Tibial artery (tissue), 4 donors: ENCODE data around the gene MYNN.

Experiments
- DNase-seq, 2 donors: peaks; one replicate each; pipeline ENCODE4 v3.0.0-alpha.2; 2019
- H3K27ac ChIP-seq, 2 donors: fragments of 200-600 bp; sonication (generic) in 1 of 2; 1 replicate in 1 of 2; 2 replicates in 1 of 2; pipeline ENCODE4 v1.5.1; 2018 to 2019; ENCODE audit warnings: mild to moderate bottlenecking in 1 of 2
- H3K27me3 ChIP-seq, 2 donors: fragments of 200-600 bp; sonication (generic) in 1 of 2; one replicate each; pipeline versions ENCODE4 v1.5.1 to v1.6.0; 2016 to 2019
- H3K36me3 ChIP-seq, 3 donors: fragments of 200-600 bp; sonication (generic) in 2 of 3; one replicate each; pipeline ENCODE4 v1.5.1; 2016 to 2019; ENCODE audit warnings: mild to moderate bottlenecking in 2 of 3
- H3K4me1 ChIP-seq, 4 donors: fragments of 200-600 bp; sonication (generic) in 2 of 4; 1 replicate in 3 of 4; 2 replicates in 1 of 4; pipeline ENCODE4 v1.5.1; 2016 to 2019
- H3K4me3 ChIP-seq, 2 donors: fragments of 200-600 bp; sonication (generic) in 1 of 2; 1 replicate in 1 of 2; 2 replicates in 1 of 2; pipeline ENCODE4 v1.5.1; 2018 to 2019; ENCODE audit warnings: mild to moderate bottlenecking in 2 of 2
- H3K9me3 ChIP-seq, 3 donors: fragments of 200-600 bp; sonication (generic) in 1 of 3; one replicate each; pipeline ENCODE4 v1.5.1; 2016 to 2019
- CTCF ChIP-seq, 2 experiments: fragments of 200-600 bp in 1 of 2; fragments of 450-650 bp in 1 of 2; IDR thresholded peaks; one replicate each; pipeline ENCODE4 v1.5.1; 2017 to 2019; ENCODE audit warnings: antibody characterized with exemption in 2 of 2, mild to moderate bottlenecking in 1 of 2, moderate library complexity in 1 of 2
- intact Hi-C: fragments of 100-400 bp; cut with DNase I; formaldehyde crosslinking; loops from one replicate; pipeline ENCODE4 v1.15.0; 2023; ENCODE audit warnings: low total_unique reads

MYNN gene

GRCh38 chr3:169792359-169792758 is 19.2 kb downstream of the MYNN start:
- TF ChIP-seq CTCF (IDR thresholded peaks at IDR 0.05), result no peak
- no peak for DNase-seq
- H3K4me1 ChIP-seq, result no peaks in the 10 kb centered on the region
- H3K27me3 ChIP-seq, result no peaks in the 10 kb centered on the region
- intact Hi-C loops, result no loop called here
- H3K4me3 ChIP-seq, result no peak overlapping the region
- H3K9me3 ChIP-seq, result no peaks in the 10 kb centered on the region
- H3K36me3 ChIP-seq, result peaks cover 21 to 29% (median 23%) of the 10 kb centered on the region in 3 donors
- no peak overlapping the region for H3K27ac ChIP-seq

GRCh38 chr3:169804681-169805080 is 31.5 kb downstream of the MYNN start:
- no peaks in the 10 kb centered on the region for H3K9me3 ChIP-seq
- DNase-seq, result no peak
- peaks cover 0 to 8% (median 7%) of the 10 kb centered on the region in 3 donors for H3K36me3 ChIP-seq
- no peak for TF ChIP-seq CTCF (IDR thresholded peaks at IDR 0.05)
- no peak overlapping the region for H3K4me3 ChIP-seq
- no peak overlapping the region for H3K27ac ChIP-seq
- H3K27me3 ChIP-seq, result no peaks in the 10 kb centered on the region
- H3K4me1 ChIP-seq, result no peaks in the 10 kb centered on the region
- intact Hi-C loops, result no loop called here

GRCh38 chr3:169809230-169809795 is 36.1 kb downstream of the MYNN start:
- Histone ChIP-seq H3K9me3 (no peaks in the 10 kb centered on the region), H3K4me1 (peaks cover 0 to 30% (median 10%) of the 10 kb centered on the region in 4 donors), H3K27me3 (no peaks in the 10 kb centered on the region), H3K4me3 (no peak overlapping the region), H3K36me3 (peaks cover 0 to 4% (median 0%) of the 10 kb centered on the region in 3 donors), H3K27ac (no peak overlapping the region)
- DNase-seq, result no peak
- TF ChIP-seq CTCF (IDR thresholded peaks at IDR 0.05), result no peak
- intact Hi-C loops, result no loop called here

GRCh38 chr3:169811631-169812331 is 38.6 kb downstream of the MYNN start:
- H3K27ac ChIP-seq, result peak overlapping the region; percentile 78
- no peak for TF ChIP-seq CTCF (IDR thresholded peaks at IDR 0.05)

GRCh38 chr3:169812332-169813235 is 39.4 kb downstream of the MYNN start, which contains the start of the genes LRRC34 and LRRIQ4:
LRRC34 (minus strand) TSS chr3:169812904; CDS start chr3:169812548, 356 bp downstream.
LRRIQ4 (plus strand) TSS chr3:169812870; CDS start chr3:169821922, 9,052 bp downstream.
- Histone ChIP-seq H3K4me1 (peaks cover 0 to 30% (median 10%) of the 10 kb centered on the region in 4 donors), H3K4me3 (peak within 1 kb of the TSS; percentile 64 to 72), H3K9me3 (peaks cover 0 to 7% (median 0%) of the 10 kb centered on the region in 3 donors), H3K27me3 (no peaks in the 10 kb centered on the region), H3K36me3 (no peaks in the 10 kb centered on the region), H3K27ac (peak within 1 kb of the TSS; percentile 78)
- peak; percentile 74 to 82 for DNase-seq
- intact Hi-C loops, result no loop called here
- peak; percentile 4 to 16 for TF ChIP-seq CTCF (IDR thresholded peaks at IDR 0.05)

More at GRCh38 chr3:169811631-169812331, 38.6 kb downstream of the MYNN start:
- intact Hi-C loops, result no loop called here
- H3K4me3 ChIP-seq, result peak overlapping the region; percentile 64 to 72
- DNase-seq, result no peak
- H3K4me1 ChIP-seq, result peaks cover 0 to 30% (median 10%) of the 10 kb centered on the region in 4 donors
- H3K27me3 ChIP-seq, result no peaks in the 10 kb centered on the region
- H3K36me3 ChIP-seq, result no peaks in the 10 kb centered on the region
- H3K9me3 ChIP-seq, result peaks cover 0 to 7% (median 0%) of the 10 kb centered on the region in 3 donors
